ENCODE results near the gene ALPL.
"Not testable (repeated sequence)": the region's sequence is repeated elsewhere in the genome, so short reads cannot be mapped to it uniquely, and the experiment has no call there.

- TF ChIP-seq CTCF, POLR2A, POLR2AphosphoS5, EP300 (IDR thresholded peaks at IDR 0.05): not testable (repeated sequence)
These were observed 44.1 kb upstream of the ALPL start for GRCh38 chr1:21465127-21465526.

All from upper lobe of left lung (tissue), 4 donors.